Gastrocnemius medialis (tissue), 4 donors: ENCODE results near the gene VAV2.

Experiments
- POLR2A ChIP-seq, 2 donors: fragments of 450-650 bp; IDR thresholded peaks; one replicate each; pipeline ENCODE4 v1.6.1; 2017; ENCODE audit warnings: antibody characterized with exemption in 2 of 2, mild to moderate bottlenecking in 2 of 2, moderate library complexity in 2 of 2
- TF ChIP-seq, protein P1 (sequence below), 5 experiments: fragments of 450-650 bp in 3 of 5; fragments of 200-600 bp in 2 of 5; sonication (generic) in 2 of 5; IDR thresholded peaks in 4 of 5; conservative IDR thresholded peaks in 1 of 5; 1 replicate in 4 of 5; 2 replicates in 1 of 5; pipeline ENCODE4 v1.5.1; 2016 to 2019; ENCODE audit warnings: antibody characterized with exemption in 5 of 5, mild to moderate bottlenecking in 3 of 5, moderate library complexity in 3 of 5

DNA sequence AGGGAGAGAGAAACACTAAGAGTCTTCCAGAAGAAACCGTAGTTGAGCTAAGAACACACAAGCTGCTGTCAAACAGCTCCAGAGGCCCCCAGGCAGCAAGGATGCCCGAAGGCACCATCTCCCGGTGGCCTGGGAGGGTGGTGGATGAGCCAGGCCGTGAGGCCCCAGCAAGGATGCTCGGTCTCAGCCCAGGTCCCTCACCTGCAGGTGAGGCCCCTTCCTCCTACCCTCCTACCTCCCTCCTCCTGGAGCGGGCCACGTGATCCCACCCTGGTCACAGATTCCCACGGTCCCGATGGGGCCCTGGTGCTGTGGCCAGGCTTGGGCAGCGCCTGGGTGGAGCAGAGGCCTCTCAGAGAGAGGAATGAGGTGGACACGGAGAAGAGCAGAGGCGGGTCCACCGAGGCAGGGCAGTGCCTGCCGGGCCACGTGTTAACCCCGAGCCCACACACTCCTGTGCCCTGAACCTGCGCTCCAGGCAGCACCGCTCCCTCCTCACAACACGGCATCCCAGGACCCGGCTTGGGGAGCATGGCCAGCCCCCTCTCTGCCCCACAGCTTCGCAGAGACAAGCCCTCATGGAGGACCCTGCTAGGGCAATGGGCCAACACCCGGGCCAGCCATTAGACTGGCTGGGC is 158.6 kb downstream of the VAV2 start:
- TF ChIP-seq, protein P1, sequence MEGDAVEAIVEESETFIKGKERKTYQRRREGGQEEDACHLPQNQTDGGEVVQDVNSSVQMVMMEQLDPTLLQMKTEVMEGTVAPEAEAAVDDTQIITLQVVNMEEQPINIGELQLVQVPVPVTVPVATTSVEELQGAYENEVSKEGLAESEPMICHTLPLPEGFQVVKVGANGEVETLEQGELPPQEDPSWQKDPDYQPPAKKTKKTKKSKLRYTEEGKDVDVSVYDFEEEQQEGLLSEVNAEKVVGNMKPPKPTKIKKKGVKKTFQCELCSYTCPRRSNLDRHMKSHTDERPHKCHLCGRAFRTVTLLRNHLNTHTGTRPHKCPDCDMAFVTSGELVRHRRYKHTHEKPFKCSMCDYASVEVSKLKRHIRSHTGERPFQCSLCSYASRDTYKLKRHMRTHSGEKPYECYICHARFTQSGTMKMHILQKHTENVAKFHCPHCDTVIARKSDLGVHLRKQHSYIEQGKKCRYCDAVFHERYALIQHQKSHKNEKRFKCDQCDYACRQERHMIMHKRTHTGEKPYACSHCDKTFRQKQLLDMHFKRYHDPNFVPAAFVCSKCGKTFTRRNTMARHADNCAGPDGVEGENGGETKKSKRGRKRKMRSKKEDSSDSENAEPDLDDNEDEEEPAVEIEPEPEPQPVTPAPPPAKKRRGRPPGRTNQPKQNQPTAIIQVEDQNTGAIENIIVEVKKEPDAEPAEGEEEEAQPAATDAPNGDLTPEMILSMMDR (IDR thresholded peaks at IDR 0.05 in 4 of 5, conservative IDR thresholded peaks at IDR 0.05 in 1 of 5) = no peak
- TF ChIP-seq POLR2A (IDR thresholded peaks at IDR 0.05) = no peak
